ENCODE data around the gene CCDC87.
A peak's percentile ranks its signal among the peaks of the same experiment; 100 is the strongest.

DNA sequence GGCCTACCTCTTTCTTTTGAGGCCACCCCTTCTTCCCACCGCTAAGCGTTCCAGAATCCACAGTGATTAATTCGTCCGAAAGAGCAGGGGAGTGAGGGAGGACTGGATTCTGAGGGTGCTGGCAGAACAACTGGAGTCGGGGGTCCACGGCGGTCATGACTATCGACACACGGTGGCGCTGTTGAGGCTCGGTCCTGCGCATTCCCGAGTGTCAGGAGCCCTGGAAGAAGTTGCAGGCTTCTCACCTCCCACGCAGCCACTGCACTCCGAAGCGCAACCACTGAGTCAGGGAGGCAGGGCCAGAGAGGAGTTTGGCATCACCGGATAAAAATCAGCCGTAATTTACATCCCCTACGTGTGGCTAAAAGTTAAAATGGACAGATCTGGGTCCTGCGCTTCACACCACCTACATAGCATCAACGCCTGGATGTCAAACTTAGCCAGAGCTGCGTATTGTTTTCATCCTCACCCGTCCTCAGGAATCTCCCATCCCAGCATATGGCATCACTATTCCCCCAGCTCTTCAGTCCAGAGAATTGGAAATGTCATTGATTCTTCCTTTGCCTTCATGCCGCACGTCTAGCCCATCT, 13.8 kb downstream of the CCDC87 start:
- TF ChIP-seq, protein P1, sequence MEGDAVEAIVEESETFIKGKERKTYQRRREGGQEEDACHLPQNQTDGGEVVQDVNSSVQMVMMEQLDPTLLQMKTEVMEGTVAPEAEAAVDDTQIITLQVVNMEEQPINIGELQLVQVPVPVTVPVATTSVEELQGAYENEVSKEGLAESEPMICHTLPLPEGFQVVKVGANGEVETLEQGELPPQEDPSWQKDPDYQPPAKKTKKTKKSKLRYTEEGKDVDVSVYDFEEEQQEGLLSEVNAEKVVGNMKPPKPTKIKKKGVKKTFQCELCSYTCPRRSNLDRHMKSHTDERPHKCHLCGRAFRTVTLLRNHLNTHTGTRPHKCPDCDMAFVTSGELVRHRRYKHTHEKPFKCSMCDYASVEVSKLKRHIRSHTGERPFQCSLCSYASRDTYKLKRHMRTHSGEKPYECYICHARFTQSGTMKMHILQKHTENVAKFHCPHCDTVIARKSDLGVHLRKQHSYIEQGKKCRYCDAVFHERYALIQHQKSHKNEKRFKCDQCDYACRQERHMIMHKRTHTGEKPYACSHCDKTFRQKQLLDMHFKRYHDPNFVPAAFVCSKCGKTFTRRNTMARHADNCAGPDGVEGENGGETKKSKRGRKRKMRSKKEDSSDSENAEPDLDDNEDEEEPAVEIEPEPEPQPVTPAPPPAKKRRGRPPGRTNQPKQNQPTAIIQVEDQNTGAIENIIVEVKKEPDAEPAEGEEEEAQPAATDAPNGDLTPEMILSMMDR (IDR thresholded peaks at IDR 0.05; ENCODE audit: borderline replicate concordance, extremely low read depth, low read length, poor library complexity, severe bottlenecking): peak; percentile 90
- no peak for TF ChIP-seq EZH2 (IDR thresholded peaks at IDR 0.05; ENCODE audit: borderline replicate concordance, low read depth, low read length, severe bottlenecking)

Measured in DND-41 (cell line).